Activated CD8-positive, alpha-beta T cell treated with anti-CD3 and anti-CD28 coated beads for 36 hours (primary cell): ENCODE measurements around the gene CKLF. TPM values are rescaled to one million over a fixed set of nuclear protein-coding genes. Genes with fewer than 3 reads are reported as not detected.
"Not testable (repeated sequence)": the region's sequence is repeated elsewhere in the genome, so short reads cannot be mapped to it uniquely, and the experiment has no call there.

Source experiments
- ATAC-seq: fragments of 200-7000 bp; cut with Tn5 transposase; one replicate; pipeline ENCODE4 v1.10.0; 2021; ENCODE audit warnings: mild to moderate bottlenecking, moderate library complexity
- CTCF ChIA-PET: fragments of 350-600 bp; sonication (Branson Sonifier 250); formaldehyde crosslinking; loops from one replicate; lab custom pipeline; 2021; ENCODE audit warnings: antibody characterized with exemption; lab: Charles Lee
- POLR2A ChIA-PET: fragments of 350-600 bp; sonication (Branson Sonifier 250); formaldehyde crosslinking; loops from one replicate; lab custom pipeline; 2021; ENCODE audit warnings: antibody characterized with exemption; lab: Charles Lee
- DNase-seq: peaks from one replicate; pipeline ENCODE4 v3.0.0-alpha.2; 2020
- H3K27ac Mint-ChIP-seq: one replicate; pipeline ENCODE4 v1.8.0; 2021; ENCODE audit warnings: mild to moderate bottlenecking, mixed read lengths
- H3K27me3 Mint-ChIP-seq: one replicate; pipeline ENCODE4 v1.8.0; 2021; ENCODE audit warnings: mixed read lengths
- H3K36me3 Mint-ChIP-seq: one replicate; pipeline ENCODE4 v1.8.0; 2021; ENCODE audit warnings: low read depth, mixed read lengths
- H3K4me1 Mint-ChIP-seq: one replicate; pipeline ENCODE4 v1.8.0; 2021; ENCODE audit warnings: low read depth, mixed read lengths
- H3K4me3 Mint-ChIP-seq: one replicate; pipeline ENCODE4 v1.8.0; 2021; ENCODE audit warnings: mild to moderate bottlenecking, moderate library complexity, mixed read lengths
- H3K9me3 Mint-ChIP-seq: one replicate; pipeline ENCODE4 v1.8.0; 2021; ENCODE audit warnings: mixed read lengths
- CTCF ChIP-seq: fragments of 200-600 bp; IDR thresholded peaks from one replicate; pipeline ENCODE4 v1.8.0; 2022; ENCODE audit warnings: antibody characterized with exemption, mild to moderate bottlenecking
- intact Hi-C: fragments of 100-400 bp; cut with micrococcal nuclease; formaldehyde crosslinking; loops from one replicate; pipeline ENCODE4 v1.10.0; 2022
- total RNA-seq, 2 experiments: library from RNA; stranded (reverse); gene quantifications; one replicate each; pipeline ENCODE4 v1.2.3, GENCODE V29; 2021

CKLF gene
- total RNA-seq, 2 experiments from 2014 or later = 99.0 to 99.7 TPM

- CTCF ChIA-PET = interaction anchor here (0.8 to 4.5 kb wide), 4 partner anchors 45 to 201 kb away, joined by 3 to 38 read pairs (median 3); partner anchors contain the start of gene CKLF
- DNase-seq (peak; percentile 33), ATAC-seq (no peak)
- Mint-ChIP-seq H3K27ac (peak overlapping the region; percentile 71), H3K4me3 (peak overlapping the region; percentile 70), H3K9me3 (no peaks in the 10 kb centered on the region), H3K27me3 (no peaks in the 10 kb centered on the region), H3K36me3 (peaks cover 21% of the 10 kb centered on the region), H3K4me1 (peaks cover 40% of the 10 kb centered on the region)
- intact Hi-C loops = loop anchor here (5.0 kb wide), 2 partner anchors 44 to 199 kb away; no protein-coding TSS in a partner anchor
- POLR2A ChIA-PET = no interaction called here
- TF ChIP-seq CTCF = no peak
These were observed 53.8 kb downstream of the CKLF start for GRCh38 chr16:66605979-66606751.

- peak; percentile 92 for DNase-seq
- peak; percentile 31 for ATAC-seq
- peaks cover 35% of the 10 kb centered on the region for H3K4me1 Mint-ChIP-seq
- CTCF ChIA-PET = interaction anchor here (0.6 to 4.5 kb wide), 51 partner anchors 10 to 260 kb away, joined by 3 to 38 read pairs (median 6); partner anchors contain the start of genes CKLF, CMTM1, CMTM4 and NAE1
- peak overlapping the region; percentile 71 for H3K27ac Mint-ChIP-seq
- no peaks in the 10 kb centered on the region for H3K9me3 Mint-ChIP-seq
- no peaks in the 10 kb centered on the region for H3K27me3 Mint-ChIP-seq
- no peak overlapping the region for H3K4me3 Mint-ChIP-seq
- TF ChIP-seq CTCF = peak; percentile 85
- POLR2A ChIA-PET = interaction anchor here (0.6 to 1.5 kb wide), 4 partner anchors 11 to 57 kb away, joined by 3 to 8 read pairs (median 3); partner anchors contain the start of gene CKLF
- H3K36me3 Mint-ChIP-seq = peaks cover 26% of the 10 kb centered on the region
- intact Hi-C loops = loop anchor here (5.0 kb wide), 2 partner anchors 46 to 201 kb away; no protein-coding TSS in a partner anchor
These were observed 56.1 kb downstream of the CKLF start for GRCh38 chr16:66608241-66609138.

GRCh38 chr16:66609139-66609510, 56.7 kb downstream of the CKLF start:
- H3K4me3 Mint-ChIP-seq = no peak overlapping the region
- intact Hi-C loops = loop anchor here (5.0 kb wide), 2 partner anchors 47 to 202 kb away; no protein-coding TSS in a partner anchor
- CTCF ChIA-PET = interaction anchor here (0.6 to 4.5 kb wide), 44 partner anchors 10 to 259 kb away, joined by 3 to 38 read pairs (median 6); partner anchors contain the start of genes CKLF, CMTM1, CMTM4 and NAE1
- TF ChIP-seq CTCF = no peak
- no peaks in the 10 kb centered on the region for H3K9me3 Mint-ChIP-seq
- H3K27me3 Mint-ChIP-seq = no peaks in the 10 kb centered on the region
- peaks cover 26% of the 10 kb centered on the region for H3K36me3 Mint-ChIP-seq
- no peak for ATAC-seq
- H3K4me1 Mint-ChIP-seq = peaks cover 30% of the 10 kb centered on the region
- DNase-seq = no peak
- no peak overlapping the region for H3K27ac Mint-ChIP-seq
- POLR2A ChIA-PET = interaction anchor here (0.6 to 1.5 kb wide), 3 partner anchors 18 to 58 kb away, joined by 3 to 8 read pairs (median 3); partner anchors contain the start of gene CKLF

GRCh38 chr16:66610111-66610820, 57.9 kb downstream of the CKLF start:
- Mint-ChIP-seq H3K27me3 (no peaks in the 10 kb centered on the region), H3K9me3 (no peaks in the 10 kb centered on the region), H3K4me1 (peaks cover 30% of the 10 kb centered on the region), H3K36me3 (peaks cover 28% of the 10 kb centered on the region), H3K27ac (no peak overlapping the region), H3K4me3 (no peak overlapping the region)
- ATAC-seq (no peak), DNase-seq (no peak)
- no peak for TF ChIP-seq CTCF
- intact Hi-C loops = no loop called here
- POLR2A ChIA-PET = interaction anchor here (1.3 kb wide), 1 partner anchor 47 kb away, joined by 4 read pairs; no protein-coding TSS in a partner anchor
- CTCF ChIA-PET = interaction anchor here (1.0 to 4.5 kb wide), 7 partner anchors 31 to 257 kb away, joined by 3 to 38 read pairs (median 6); partner anchors contain the start of genes CMTM1 and CMTM2

GRCh38 chr16:66611911-66612310, 59.5 kb downstream of the CKLF start:
- peaks cover 23% of the 10 kb centered on the region for H3K36me3 Mint-ChIP-seq
- H3K9me3 Mint-ChIP-seq, intact Hi-C loops, H3K27ac Mint-ChIP-seq, ATAC-seq, POLR2A ChIA-PET, DNase-seq, H3K4me3 Mint-ChIP-seq, H3K27me3 Mint-ChIP-seq: not testable (repeated sequence)
- H3K4me1 Mint-ChIP-seq = peaks cover 19% of the 10 kb centered on the region
- CTCF ChIA-PET = interaction anchor here (0.6 kb wide), 1 partner anchor 8 kb away, joined by 3 read pairs; no protein-coding TSS in a partner anchor
